B cell (primary cell): Measurements from ENCODE around the gene MDC1. TPM values are rescaled to one million over a fixed set of nuclear protein-coding genes. Genes with fewer than 3 reads are reported as not detected.

Source experiments
- ATAC-seq: fragments of 200-7000 bp; cut with Tn5 transposase; one replicate; pipeline ENCODE4 v1.10.0; 2021; ENCODE audit warnings: low read depth, mild to moderate bottlenecking, moderate number of reproducible peaks, moderate library complexity
- CTCF ChIA-PET: fragments of 350-600 bp; sonication (Branson Sonifier 250); formaldehyde crosslinking; loops from one replicate; lab custom pipeline; 2021; ENCODE audit warnings: antibody characterized with exemption, inconsistent platforms; lab: Charles Lee
- POLR2A ChIA-PET: fragments of 350-600 bp; sonication (Branson Sonifier 250); formaldehyde crosslinking; loops from one replicate; lab custom pipeline; 2021; ENCODE audit warnings: antibody characterized with exemption; lab: Charles Lee
- DNase-seq: peaks from one replicate; pipeline ENCODE4 v3.0.0; 2013
- H2AFZ ChIP-seq: 2 replicates; pipeline ENCODE4 v1.6.1; 2012; ENCODE audit warnings: mild to moderate bottlenecking, low read depth, low read length; ENCODE audit not compliant: insufficient read depth, poor library complexity, severe bottlenecking
- H3K27ac ChIP-seq, 2 donors: 1 replicate in 1 of 2; 2 replicates in 1 of 2; pipeline ENCODE4 v1.5.1; 2012 to 2013; ENCODE audit warnings: low read length in 2 of 2, mild to moderate bottlenecking in 2 of 2, moderate library complexity in 1 of 2
- H3K27me3 ChIP-seq, 4 experiments: fragments of 200-600 bp in 1 of 4; sonication (generic) in 1 of 4; replicated peaks in 1 of 4; 1 replicate in 2 of 4; 2 replicates in 2 of 4; pipeline versions ENCODE4 v1.6.1 to v1.7.0; 2013 to 2016; ENCODE audit warnings: low read length in 3 of 4, mild to moderate bottlenecking in 2 of 4, mixed read lengths in 1 of 4, moderate library complexity in 1 of 4; ENCODE audit not compliant: insufficient read depth in 4 of 4, control insufficient read depth in 3 of 4; ENCODE audit errors: control extremely low read depth in 1 of 4
- H3K36me3 ChIP-seq, 2 experiments: replicated peaks in 1 of 2; 1 replicate in 1 of 2; 2 replicates in 1 of 2; pipeline versions ENCODE4 v1.6.1 to v1.7.1; 2013; ENCODE audit warnings: low read length in 1 of 2; ENCODE audit not compliant: insufficient read depth in 2 of 2, control insufficient read depth in 1 of 2; ENCODE audit errors: control extremely low read depth in 1 of 2, extremely low read depth in 1 of 2
- H3K4me1 ChIP-seq, 2 donors: fragments of 200-600 bp in 1 of 2; sonication (generic) in 1 of 2; 1 replicate in 1 of 2; 2 replicates in 1 of 2; pipeline versions ENCODE4 v1.5.1 to v1.6.1; 2013 to 2017; ENCODE audit warnings: low read length in 2 of 2; ENCODE audit not compliant: control insufficient read depth in 2 of 2, insufficient read depth in 2 of 2
- H3K4me2 ChIP-seq: replicated peaks from 2 replicates; pipeline ENCODE3; 2012; ENCODE audit warnings: mild to moderate bottlenecking, low read depth, low read length; ENCODE audit not compliant: poor library complexity, severe bottlenecking
- H3K4me3 ChIP-seq, 5 experiments: fragments of 200-600 bp in 1 of 5; sonication (generic) in 1 of 5; 1 replicate in 3 of 5; 2 replicates in 2 of 5; pipeline versions ENCODE4 v1.5.1 to v1.7.0; 2011 to 2016; ENCODE audit warnings: low read length in 4 of 5, mild to moderate bottlenecking in 4 of 5, low read depth in 2 of 5, control low read depth in 1 of 5, moderate library complexity in 1 of 5; ENCODE audit not compliant: insufficient read depth in 1 of 5; ENCODE audit errors: control extremely low read depth in 1 of 5, extremely low read depth in 1 of 5
- H3K79me2 ChIP-seq: fragments of 200-600 bp; sonication (generic); one replicate; pipeline ENCODE4 v1.6.0; 2016; ENCODE audit warnings: low read length; ENCODE audit not compliant: control insufficient read depth, insufficient read depth
- H3K9ac ChIP-seq: fragments of 200-600 bp; sonication (generic); 2 replicates; pipeline ENCODE4 v1.6.1; 2017; ENCODE audit warnings: mild to moderate bottlenecking, low read length, moderate library complexity
- H3K9me3 ChIP-seq, 3 donors: one replicate each; pipeline versions ENCODE4 v1.6.1 to v1.7.1; 2013; ENCODE audit warnings: low read length in 2 of 3; ENCODE audit not compliant: control insufficient read depth in 2 of 3, insufficient read depth in 1 of 3; ENCODE audit errors: control extremely low read depth in 1 of 3
- H4K20me1 ChIP-seq: 2 replicates; pipeline ENCODE4 v1.6.0; 2012; ENCODE audit warnings: mild to moderate bottlenecking, low read length; ENCODE audit not compliant: insufficient read depth, control insufficient read depth, poor library complexity, severe bottlenecking
- H3K27ac Mint-ChIP-seq: one replicate; pipeline ENCODE4 v1.8.0; 2021; ENCODE audit warnings: mixed read lengths
- H3K27me3 Mint-ChIP-seq: one replicate; pipeline ENCODE4 v1.8.0; 2021; ENCODE audit warnings: mixed read lengths
- H3K4me1 Mint-ChIP-seq: one replicate; pipeline ENCODE4 v1.8.0; 2021; ENCODE audit warnings: mixed read lengths
- H3K4me3 Mint-ChIP-seq: one replicate; pipeline ENCODE4 v1.8.0; 2021; ENCODE audit warnings: mixed read lengths
- H3K9me3 Mint-ChIP-seq: one replicate; pipeline ENCODE4 v1.8.0; 2022; ENCODE audit warnings: mixed read lengths; ENCODE audit not compliant: insufficient read depth
- EZH2 ChIP-seq: IDR thresholded peaks from 2 replicates; pipeline ENCODE4 v1.6.1; 2012; ENCODE audit warnings: borderline replicate concordance, low read depth, mild to moderate bottlenecking, moderate library complexity, low read length; ENCODE audit not compliant: insufficient read depth, poor library complexity, severe bottlenecking
- WGBS: methylation state at CpG from one replicate; pipeline ENCODE4 v1.1.5; 2013; ENCODE audit warnings: missing lambda C conversion rate; ENCODE audit not compliant: insufficient coverage; 5-methylcytosine and 5-hydroxymethylcytosine counted together
- intact Hi-C: fragments of 100-400 bp; cut with micrococcal nuclease; formaldehyde crosslinking; loops from one replicate; pipeline ENCODE4 v1.10.0; 2022
- polyA plus RNA-seq: library from polyadenylated mRNA; depleted of rRNA; stranded (reverse); fragments of >200 nt; gene quantifications from 2 replicates; pipeline ENCODE4 v1.2.3, GENCODE V29; 2012
- total RNA-seq, 2 donors: library from RNA; stranded (reverse); fragments of 120-200 nt in 1 of 2; gene quantifications; 1 replicate in 1 of 2; 2 replicates in 1 of 2; pipeline versions ENCODE4 v1.2.3 to v1.2.4, GENCODE V29; 2013 to 2022
- TF ChIP-seq, protein P1 (sequence below): fragments of 200-600 bp; IDR thresholded peaks from one replicate; pipeline ENCODE4 v1.8.0; 2022; ENCODE audit warnings: antibody characterized with exemption, mild to moderate bottlenecking

Gene MDC1
- total and polyA plus RNA-seq, 2 donors (not counting 1 experiment from before 2014, with no cell fraction given) = 24.9 to 87.4 TPM

GRCh38 chr6:30681766-30682142, 35.3 kb downstream of the MDC1 start:
- Histone ChIP-seq H3K27me3 (no peaks in the 10 kb centered on the region), H3K4me3 (peak overlapping the region; percentile 91 to 100 (median 97)), H3K9me3 (no peaks in the 10 kb centered on the region), H3K79me2 (peaks cover 95% of the 10 kb centered on the region), H2AFZ (no peak overlapping the region), H3K9ac (peak overlapping the region; percentile 98), H3K4me2 (peak overlapping the region; percentile 100), H3K36me3 (peaks cover 2 to 47% of the 10 kb centered on the region in 2 experiments), H3K27ac (peak overlapping the region; percentile 57 to 97), H4K20me1 (peaks cover 90% of the 10 kb centered on the region), H3K4me1 (peaks cover 38 to 39% of the 10 kb centered on the region in 2 donors)
- 10% methylated on average over 3 of the region's 4 CpGs for WGBS
- no peak for TF ChIP-seq EZH2
- TF ChIP-seq, protein P1, sequence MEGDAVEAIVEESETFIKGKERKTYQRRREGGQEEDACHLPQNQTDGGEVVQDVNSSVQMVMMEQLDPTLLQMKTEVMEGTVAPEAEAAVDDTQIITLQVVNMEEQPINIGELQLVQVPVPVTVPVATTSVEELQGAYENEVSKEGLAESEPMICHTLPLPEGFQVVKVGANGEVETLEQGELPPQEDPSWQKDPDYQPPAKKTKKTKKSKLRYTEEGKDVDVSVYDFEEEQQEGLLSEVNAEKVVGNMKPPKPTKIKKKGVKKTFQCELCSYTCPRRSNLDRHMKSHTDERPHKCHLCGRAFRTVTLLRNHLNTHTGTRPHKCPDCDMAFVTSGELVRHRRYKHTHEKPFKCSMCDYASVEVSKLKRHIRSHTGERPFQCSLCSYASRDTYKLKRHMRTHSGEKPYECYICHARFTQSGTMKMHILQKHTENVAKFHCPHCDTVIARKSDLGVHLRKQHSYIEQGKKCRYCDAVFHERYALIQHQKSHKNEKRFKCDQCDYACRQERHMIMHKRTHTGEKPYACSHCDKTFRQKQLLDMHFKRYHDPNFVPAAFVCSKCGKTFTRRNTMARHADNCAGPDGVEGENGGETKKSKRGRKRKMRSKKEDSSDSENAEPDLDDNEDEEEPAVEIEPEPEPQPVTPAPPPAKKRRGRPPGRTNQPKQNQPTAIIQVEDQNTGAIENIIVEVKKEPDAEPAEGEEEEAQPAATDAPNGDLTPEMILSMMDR = no peak
- ChIA-PET POLR2A (interaction anchor here (0.6 to 8.7 kb wide), 5 partner anchors 9 to 64 kb away, joined by 3 to 216 read pairs (median 7); partner anchors contain the start of genes DHX16, MDC1, MRPS18B and PPP1R10), CTCF (interaction anchor here (1.1 to 19.8 kb wide), 6 partner anchors 9 to 139 kb away, joined by 3 to 963 read pairs (median 8); partner anchors contain the start of genes ATAT1, DHX16, MDC1 and NRM)
- peak; percentile 50 for DNase-seq
- no peaks in the 10 kb centered on the region for H3K27me3 Mint-ChIP-seq
- no peak for ATAC-seq
- no peaks in the 10 kb centered on the region for H3K9me3 Mint-ChIP-seq
- intact Hi-C loops = loop anchor here (1.0 kb wide), 4 partner anchors 8 to 64 kb away; partner anchors contain the start of genes DHX16, MDC1, MRPS18B and NRM
- peak overlapping the region; percentile 99 for H3K27ac Mint-ChIP-seq
- peaks cover 57% of the 10 kb centered on the region for H3K4me1 Mint-ChIP-seq
- H3K4me3 Mint-ChIP-seq = peak overlapping the region; percentile 97
